PC-9 (cell line): ENCODE data around the gene PSMB5. TPM values are rescaled to one million over a fixed set of nuclear protein-coding genes. Genes with fewer than 3 reads are reported as not detected.
A peak's percentile ranks its signal among the peaks of the same experiment; 100 is the strongest.

Experiments used
- BruUV-seq: library from RNA; stranded (reverse); fragments of 400-500 nt; replicated peaks from 2 replicates; lab custom pipeline; 2021; lab: Mats Ljungman, UMichigan
- CTCF ChIA-PET: fragments of 300-600 bp; sonication (Branson Sonifier 250); formaldehyde crosslinking; loops from one replicate; lab custom pipeline; 2022; ENCODE audit warnings: antibody characterized with exemption; lab: Charles Lee
- POLR2A ChIA-PET: fragments of 300-600 bp; sonication (Branson Sonifier 250); formaldehyde crosslinking; loops from one replicate; lab custom pipeline; 2022; ENCODE audit warnings: antibody characterized with exemption; ENCODE audit not compliant: unreplicated experiment; lab: Charles Lee
- DNase-seq, 2 experiments: peaks; one replicate each; pipeline versions ENCODE4 v3.0.0 to v3.0.0-alpha.2; 2015 to 2022; ENCODE audit warnings: mixed read lengths in 1 of 2
- H2AFZ ChIP-seq: fragments of 200-600 bp; sonication (generic); 2 replicates; pipeline ENCODE4 v1.8.1; 2017; ENCODE audit warnings: antibody characterized with exemption
- H3F3A ChIP-seq: fragments of 200-600 bp; sonication (generic); 2 replicates; pipeline ENCODE4 v1.8.1; 2017; ENCODE audit warnings: antibody characterized with exemption, mild to moderate bottlenecking, low read depth; ENCODE audit not compliant: insufficient read depth
- H3K27ac ChIP-seq: fragments of 200-600 bp; sonication (generic); 2 replicates; pipeline ENCODE4 v1.6.1; 2016; ENCODE audit warnings: mixed run types
- H3K27me3 ChIP-seq: fragments of 200-600 bp; sonication (generic); 2 replicates; pipeline ENCODE4 v1.6.1; 2016; ENCODE audit warnings: low read depth, mixed run types; ENCODE audit not compliant: insufficient read depth
- H3K36me3 ChIP-seq: fragments of 200-600 bp; sonication (generic); 2 replicates; pipeline ENCODE4 v1.6.1; 2016; ENCODE audit warnings: low read depth, mixed run types
- H3K4me1 ChIP-seq: fragments of 200-600 bp; sonication (generic); replicated peaks from 2 replicates; pipeline ENCODE4 v1.6.1; 2016; ENCODE audit warnings: mixed run types; ENCODE audit not compliant: insufficient read depth
- H3K4me2 ChIP-seq: fragments of 200-600 bp; sonication (generic); 2 replicates; pipeline ENCODE4 v1.6.1; 2017; ENCODE audit warnings: mixed run types
- H3K4me3 ChIP-seq: fragments of 200-600 bp; sonication (generic); 2 replicates; pipeline ENCODE4 v1.6.1; 2016; ENCODE audit warnings: mixed run types
- H3K79me2 ChIP-seq: fragments of 200-600 bp; sonication (generic); 2 replicates; pipeline ENCODE4 v1.6.1; 2017; ENCODE audit warnings: low read depth, mixed run types
- H3K9me2 ChIP-seq: fragments of 200-600 bp; sonication (generic); 2 replicates; pipeline ENCODE4 v1.8.1; 2017; ENCODE audit warnings: mild to moderate bottlenecking; ENCODE audit not compliant: insufficient read depth
- H3K9me3 ChIP-seq: fragments of 200-600 bp; sonication (generic); 2 replicates; pipeline ENCODE4 v1.8.1; 2016; ENCODE audit warnings: low read depth; ENCODE audit not compliant: insufficient read depth
- H4K20me1 ChIP-seq: fragments of 200-600 bp; sonication (generic); 2 replicates; pipeline ENCODE4 v1.8.1; 2017; ENCODE audit not compliant: insufficient read depth
- CTCF ChIP-seq: fragments of 200-600 bp; sonication (generic); conservative IDR thresholded peaks from 2 replicates; pipeline ENCODE4 v1.6.1; 2017; ENCODE audit warnings: mixed run types, antibody characterized with exemption, mild to moderate bottlenecking, moderate library complexity
- EZH2 ChIP-seq: fragments of 200-600 bp; sonication (generic); IDR thresholded peaks from 2 replicates; pipeline ENCODE4 v1.8.0; 2017; ENCODE audit warnings: antibody characterized with exemption, low read depth
- intact Hi-C: fragments of 100-400 bp; cut with micrococcal nuclease; formaldehyde crosslinking; loops from one replicate; pipeline ENCODE4 v1.10.0; 2022; ENCODE audit not compliant: unreplicated experiment
- total RNA-seq: library from RNA; stranded (reverse); gene quantifications from 2 replicates; pipeline ENCODE4 v1.2.3, GENCODE V29; 2021

PSMB5 gene
- total RNA-seq, 1 experiment from 2014 or later: 122 TPM

- H4K20me1 ChIP-seq: no peaks in the 10 kb centered on the region
- H3F3A ChIP-seq: no peaks in the 10 kb centered on the region
- no peaks in the 10 kb centered on the region for H3K79me2 ChIP-seq
- intact Hi-C loops: no loop called here
- H3K9me2 ChIP-seq: no peaks in the 10 kb centered on the region
- H3K27me3 ChIP-seq: no peaks in the 10 kb centered on the region
- H3K4me3 ChIP-seq: no peak overlapping the region
- H3K36me3 ChIP-seq: no peaks in the 10 kb centered on the region
- H3K4me1 ChIP-seq: no peaks in the 10 kb centered on the region
- H3K4me2 ChIP-seq: no peak overlapping the region
- TF ChIP-seq EZH2 (no peak), CTCF (no peak)
- no peak overlapping the region for H3K27ac ChIP-seq
- no peak for DNase-seq
- ChIA-PET CTCF (no interaction called here), POLR2A (interaction anchor here (0.6 kb wide), 1 partner anchor 39 kb away, joined by 4 read pairs; no protein-coding TSS in a partner anchor)
- H2AFZ ChIP-seq: no peak overlapping the region
- H3K9me3 ChIP-seq: no peaks in the 10 kb centered on the region
- no TSS peak for BruUV-seq
These were observed 7.0 kb upstream of the PSMB5 start for GRCh38 chr14:23041729-23042128.

GRCh38 chr14:23040100-23040499, 5.4 kb upstream of the PSMB5 start:
- no peaks in the 10 kb centered on the region for H3K79me2 ChIP-seq
- peaks cover 4% of the 10 kb centered on the region for H3K4me1 ChIP-seq
- no peak overlapping the region for H3K4me3 ChIP-seq
- H3K27me3 ChIP-seq: no peaks in the 10 kb centered on the region
- no peaks in the 10 kb centered on the region for H3K9me3 ChIP-seq
- no peak overlapping the region for H2AFZ ChIP-seq
- no peak overlapping the region for H3K27ac ChIP-seq
- TF ChIP-seq EZH2 (no peak), CTCF (no peak)
- no peaks in the 10 kb centered on the region for H3K36me3 ChIP-seq
- no peak overlapping the region for H3K4me2 ChIP-seq
- ChIA-PET CTCF (no interaction called here), POLR2A (no interaction called here)
- no peaks in the 10 kb centered on the region for H4K20me1 ChIP-seq
- H3K9me2 ChIP-seq: no peaks in the 10 kb centered on the region
- no peak for DNase-seq
- BruUV-seq: no TSS peak
- H3F3A ChIP-seq: no peaks in the 10 kb centered on the region
- intact Hi-C loops: no loop called here

- Histone ChIP-seq H3K9me3 (no peaks in the 10 kb centered on the region), H4K20me1 (no peaks in the 10 kb centered on the region), H3F3A (no peaks in the 10 kb centered on the region), H2AFZ (peak overlapping the region; percentile 85), H3K4me3 (peak overlapping the region; percentile 88; the same call in 1 of the 2 replicates), H3K4me1 (peaks cover 9% of the 10 kb centered on the region), H3K27me3 (no peaks in the 10 kb centered on the region), H3K4me2 (peak overlapping the region; percentile 82), H3K27ac (peak overlapping the region; percentile 96), H3K36me3 (no peaks in the 10 kb centered on the region), H3K9me2 (no peaks in the 10 kb centered on the region), H3K79me2 (peaks cover 28% of the 10 kb centered on the region)
- TF ChIP-seq CTCF (no peak), EZH2 (no peak)
- BruUV-seq: TSS peak; percentile 50
- CTCF ChIA-PET: no interaction called here
- intact Hi-C loops: no loop called here
- DNase-seq: no peak
- POLR2A ChIA-PET: interaction anchor here (1.0 kb wide), 1 partner anchor 53 kb away, joined by 3 read pairs; the partner anchor contains the start of gene AJUBA
These were observed 824 bp upstream of the PSMB5 start for GRCh38 chr14:23035303-23036144.
